Lung microvascular endothelial cell (primary cell): ENCODE measurements around the gene AMPD3. TPM values are rescaled to one million over a fixed set of nuclear protein-coding genes. Genes with fewer than 3 reads are reported as not detected.

Source experiments
- DNase-seq, 2 donors: peaks; one replicate each; pipeline versions ENCODE4 v3.0.0 to v3.0.0-alpha.2; 2010; ENCODE audit warnings: low read depth in 2 of 2
- total RNA-seq: library from RNA; depleted of rRNA; stranded (reverse); fragments of >200 nt; gene quantifications from 2 replicates; pipeline ENCODE4 v1.2.1, GENCODE V29; 2014

Gene AMPD3
- total RNA-seq, 1 donor from 2014 or later = 6.5 TPM

DNA sequence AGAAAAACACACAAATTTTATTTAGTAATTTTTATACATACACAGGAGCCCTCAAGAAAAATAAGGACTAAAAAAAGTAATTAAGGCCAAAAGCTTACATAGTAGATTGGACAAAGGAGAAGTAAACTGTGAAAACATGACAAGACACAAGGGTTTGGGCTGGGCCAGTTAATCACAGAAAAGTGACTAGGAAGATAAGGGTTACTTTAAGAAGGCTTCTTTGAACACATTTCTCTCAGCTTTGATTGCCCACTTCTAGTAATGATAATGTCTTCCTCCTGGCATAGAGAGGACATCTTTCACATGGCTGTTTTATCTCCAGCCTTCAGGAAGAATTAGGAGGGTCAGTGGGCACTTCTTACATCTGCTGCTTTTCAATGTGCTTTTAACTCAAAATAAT lies 82.5 kb downstream of the AMPD3 start:
- DNase-seq = no peak

DNA sequence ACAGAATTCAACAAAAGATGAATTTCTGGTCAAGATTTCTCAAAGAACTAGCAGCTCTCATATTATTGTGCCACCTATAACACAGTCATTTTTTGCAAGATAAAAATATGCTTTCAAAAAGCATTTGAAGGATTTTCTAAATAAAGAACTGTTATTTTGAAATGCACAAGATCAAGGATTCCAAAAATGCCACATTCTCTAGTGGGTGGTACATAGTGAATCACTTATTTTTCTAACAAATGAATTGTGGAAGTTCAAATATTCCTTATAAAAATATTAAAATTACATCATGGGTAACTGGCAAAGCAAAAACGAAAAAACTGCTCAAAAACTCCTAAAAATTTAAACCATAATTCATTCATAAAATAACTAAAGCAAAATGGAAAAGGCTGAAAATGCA lies 83.9 kb downstream of the AMPD3 start:
- no peak for DNase-seq

DNA sequence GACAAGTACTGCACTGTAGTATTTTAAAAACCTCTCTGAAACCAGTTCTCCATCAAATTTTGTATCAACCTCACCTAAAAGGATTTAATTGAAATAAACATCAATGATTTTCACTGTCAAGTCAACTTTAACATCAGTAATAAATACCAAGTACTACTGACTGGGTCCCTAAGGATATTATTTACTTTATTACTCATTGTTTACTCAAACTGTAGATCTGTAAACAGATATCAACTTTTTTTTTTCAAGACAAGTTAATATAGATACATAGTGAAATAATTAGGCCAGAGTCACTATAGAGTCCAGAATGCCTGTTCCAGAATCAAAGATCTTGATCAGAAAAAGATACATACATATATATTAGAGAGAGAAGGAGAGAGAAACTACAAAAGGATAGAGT lies 84.3 kb downstream of the AMPD3 start:
- no peak for DNase-seq

DNA sequence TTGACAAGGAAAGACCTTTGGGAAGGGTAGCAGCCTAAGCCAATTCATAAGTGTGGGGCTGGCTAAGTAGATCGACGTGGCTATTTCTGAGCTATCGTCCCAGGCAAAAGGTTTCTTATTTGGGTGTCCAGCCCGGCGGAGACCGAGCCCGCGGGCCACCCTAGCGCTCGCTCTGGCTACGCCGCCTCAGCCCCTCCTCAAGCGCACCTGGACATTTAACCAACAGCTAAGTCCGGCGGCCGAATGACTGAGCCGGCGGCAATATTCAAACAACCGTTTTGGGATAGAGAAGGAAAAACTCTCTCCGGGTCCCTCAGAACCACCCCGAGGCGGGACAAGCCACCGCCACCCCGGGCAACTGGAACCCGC lies 85.5 kb downstream of the AMPD3 start:
- peak; percentile 43 to 58 for DNase-seq

DNA sequence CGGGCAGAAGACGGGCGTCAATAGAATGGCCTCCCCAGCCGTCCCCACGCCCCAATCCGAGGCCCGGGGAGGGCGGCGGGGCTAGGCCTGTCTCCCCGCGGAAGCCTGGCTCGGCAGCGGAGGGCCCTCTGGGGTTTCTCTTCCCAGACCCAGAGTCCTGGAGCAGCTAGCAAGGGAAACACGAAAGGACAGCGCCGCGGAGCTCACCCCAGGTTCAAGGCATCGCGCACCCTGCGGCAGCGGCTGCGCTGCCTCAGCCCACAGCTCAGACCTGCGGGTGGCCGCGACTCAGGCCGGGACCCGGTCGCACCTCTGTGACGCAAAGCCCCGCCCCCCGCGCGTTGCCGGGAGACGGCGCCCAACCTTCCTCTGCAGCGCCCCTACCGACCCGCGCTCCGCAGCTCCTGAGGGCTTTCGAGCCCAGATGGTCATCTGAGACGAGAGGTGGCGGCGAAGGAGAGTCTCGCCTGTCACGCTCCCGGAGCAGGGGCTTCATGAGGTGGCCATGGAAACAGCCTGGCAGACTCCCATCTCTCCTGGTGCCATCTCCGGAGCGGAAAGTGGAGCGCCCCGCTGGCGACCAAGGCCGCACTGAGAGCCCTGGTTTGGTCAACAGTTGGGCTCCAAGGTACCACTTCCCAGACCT lies 86.0 kb downstream of the AMPD3 start, which contains the start of gene RNF141:
Gene RNF141, minus strand, starts transcription at position 273 of the 646 bp plus-strand sequence. CDS start 7,029 bp downstream, outside the sequence.
- peak; percentile 93 to 95 for DNase-seq

DNA sequence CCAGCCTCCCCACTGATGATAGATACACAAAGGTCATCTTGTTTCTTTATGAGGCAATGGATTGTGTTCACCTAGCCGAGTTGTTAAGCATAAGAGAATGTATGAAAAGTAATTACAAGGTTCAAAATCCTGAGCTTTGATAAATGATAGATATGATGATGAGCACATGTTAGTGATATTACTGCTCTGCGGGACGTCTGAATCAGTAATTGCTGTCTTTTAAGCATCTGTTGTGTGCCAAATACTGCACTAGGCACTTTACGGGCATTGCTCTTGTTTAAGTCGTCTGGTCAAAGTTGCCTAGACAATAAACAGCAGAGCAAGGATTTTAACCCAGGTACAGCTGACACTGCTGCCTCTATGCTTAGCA lies 86.5 kb downstream of the AMPD3 start:
- DNase-seq = no peak

DNA sequence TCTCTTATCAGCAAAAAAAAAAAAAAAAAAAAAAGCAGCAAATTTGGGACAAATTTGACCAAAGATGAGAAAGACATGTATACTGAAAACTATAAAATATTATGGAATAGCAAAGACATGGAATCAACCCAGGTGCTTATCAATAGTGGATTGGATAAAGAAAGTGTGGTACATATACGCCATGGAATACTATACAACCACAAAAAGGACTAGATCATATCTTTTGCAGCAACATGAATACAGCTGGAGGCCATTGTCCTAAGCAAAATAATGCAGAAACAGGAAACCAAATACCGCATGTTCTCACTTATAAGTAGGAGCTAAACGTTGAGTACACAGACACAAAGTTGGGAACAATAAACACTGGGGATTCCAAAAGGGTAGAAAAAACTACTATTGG lies 87.7 kb downstream of the AMPD3 start:
- no peak for DNase-seq

DNA sequence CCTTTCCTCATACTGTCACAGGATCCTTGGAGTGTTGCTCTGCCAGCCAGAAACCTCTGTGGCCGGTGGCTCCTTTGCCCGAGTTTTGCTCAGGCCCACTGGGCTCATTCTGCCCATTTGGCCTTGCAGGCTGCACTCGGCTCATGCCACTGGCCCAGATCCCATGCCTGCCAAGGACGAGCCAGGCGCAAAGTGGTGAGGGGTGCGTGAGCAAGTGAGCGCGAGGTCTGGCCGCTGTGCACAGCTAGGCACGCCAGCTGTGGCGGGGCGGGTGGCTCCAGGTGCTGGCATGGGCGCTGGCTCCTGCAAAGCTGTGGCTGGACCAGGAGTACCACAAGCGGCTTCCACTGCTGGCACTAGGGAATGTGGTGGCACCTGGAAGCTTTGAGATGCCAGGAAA lies 88.7 kb downstream of the AMPD3 start:
- DNase-seq = no peak

DNA sequence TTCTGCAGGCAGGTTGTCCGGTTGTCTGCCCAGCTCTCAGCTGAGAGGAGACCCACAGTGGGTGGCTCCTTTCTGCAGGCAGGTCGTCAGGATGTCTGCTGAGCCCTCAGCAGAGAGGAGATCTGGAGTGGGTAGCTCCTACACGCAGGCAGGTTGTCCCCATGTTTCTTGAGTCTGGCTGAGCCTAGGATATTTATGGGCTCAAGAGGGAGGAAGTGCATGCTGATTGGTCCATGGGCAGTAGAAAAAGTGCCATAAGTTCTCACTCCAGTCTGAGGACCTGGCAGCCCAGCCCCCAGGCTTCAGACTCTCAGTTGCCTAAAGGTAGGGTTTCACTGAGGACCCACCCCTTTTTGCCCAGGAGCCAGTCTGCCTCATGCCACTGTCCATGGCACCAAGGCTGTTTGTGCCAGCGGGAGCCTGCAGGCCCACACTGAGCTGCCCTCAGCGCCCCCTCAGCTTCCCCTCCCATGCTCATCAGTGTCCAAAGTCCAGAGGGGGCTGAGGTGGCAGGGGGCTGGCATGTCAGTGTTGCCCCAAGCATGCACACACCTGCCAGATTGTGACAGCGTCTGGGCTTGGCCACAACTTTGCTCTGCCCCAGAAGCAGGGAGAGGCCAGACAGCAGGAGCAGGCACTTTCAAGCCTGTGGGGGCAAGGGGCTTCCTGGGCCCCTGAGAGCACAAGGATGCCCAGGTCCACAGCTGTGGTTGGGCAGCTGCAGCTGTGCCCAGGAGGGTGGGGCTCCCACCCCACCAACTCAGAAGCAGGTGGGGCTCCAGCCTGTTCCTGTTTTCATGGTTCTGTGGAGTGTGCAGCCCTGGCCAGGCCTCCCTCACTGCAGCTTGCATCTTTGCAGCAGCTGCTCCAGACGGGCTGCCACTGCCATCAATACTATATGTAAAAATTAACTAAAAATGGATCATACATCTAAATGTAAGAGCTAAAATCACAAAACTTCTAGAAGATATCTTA lies 89.7 kb downstream of the AMPD3 start:
- no peak for DNase-seq

DNA sequence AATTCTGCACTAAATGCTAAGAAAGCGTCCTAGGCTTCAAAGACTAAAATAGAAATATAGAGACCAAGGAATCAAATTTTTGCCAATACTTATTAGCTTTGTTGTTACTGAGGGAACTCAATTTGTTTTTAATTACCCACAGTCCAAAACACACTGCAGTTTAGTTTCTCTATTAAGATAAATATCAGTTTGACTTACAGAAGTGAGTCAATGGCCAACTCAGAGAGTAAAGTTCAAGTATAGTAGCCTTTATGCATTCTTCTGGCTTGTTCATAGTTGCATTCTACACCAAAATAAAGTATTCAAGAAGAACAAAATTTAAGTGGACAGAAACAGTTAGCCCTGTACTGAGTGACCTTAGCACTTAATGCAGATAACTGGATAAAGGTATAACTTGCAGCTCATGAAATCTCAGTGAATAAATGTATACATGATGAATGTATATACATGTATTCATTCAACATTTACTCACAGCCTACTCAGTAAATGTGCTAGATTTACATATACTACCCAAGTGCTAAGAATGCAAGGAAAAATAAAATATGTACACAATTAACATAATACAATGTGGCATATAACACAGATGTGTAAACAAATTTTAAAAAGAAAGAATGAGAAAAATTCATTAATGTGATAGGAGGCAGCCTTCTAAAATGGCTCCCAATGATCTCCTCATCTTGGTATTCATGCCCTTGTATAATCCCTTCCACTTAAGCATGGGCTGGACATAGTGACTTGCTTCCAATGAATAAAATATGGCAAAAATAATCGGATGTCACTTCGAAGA lies 95.6 kb downstream of the AMPD3 start:
- DNase-seq = peak in 1 of 2 donors; percentile 72

DNA sequence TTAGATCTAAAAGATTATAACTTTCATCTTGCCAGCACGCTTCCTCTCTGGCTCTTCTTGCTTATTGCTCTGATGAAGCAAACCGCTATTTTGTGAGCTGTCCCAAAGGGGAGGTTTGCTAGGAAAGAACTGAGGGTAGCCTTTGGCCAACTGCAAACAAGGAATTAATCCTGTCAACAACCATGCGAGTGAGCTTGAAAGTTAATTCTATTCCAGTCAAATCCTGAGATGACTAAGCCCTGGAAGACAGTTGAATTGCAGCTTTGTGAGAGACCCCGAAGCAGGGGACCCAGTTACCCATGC lies 96.2 kb downstream of the AMPD3 start:
- DNase-seq = no peak

DNA sequence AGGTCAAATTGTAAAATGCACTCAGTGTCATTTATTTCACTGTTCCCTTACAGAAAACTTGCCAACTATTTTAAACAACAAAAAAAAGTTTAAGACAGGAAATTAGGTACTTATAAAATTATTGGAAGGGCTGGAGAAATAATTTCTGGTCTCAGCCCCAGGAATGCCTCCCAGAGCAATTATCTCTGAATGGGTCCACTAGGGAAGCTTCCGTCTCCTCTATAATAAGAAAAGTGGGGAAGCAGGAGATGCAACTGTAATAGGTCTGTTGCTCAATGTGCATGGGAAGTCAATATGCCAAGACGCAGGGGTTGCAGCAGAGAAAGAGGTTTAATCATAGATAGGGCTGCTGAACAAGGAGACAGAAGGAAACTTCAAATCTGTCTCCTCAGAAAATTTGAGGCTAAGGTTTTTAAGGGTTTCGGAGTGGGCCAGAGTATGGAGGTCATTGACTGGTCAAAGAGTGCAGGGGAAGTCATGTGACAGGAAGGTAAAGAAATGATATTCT lies 96.8 kb downstream of the AMPD3 start:
- no peak for DNase-seq

DNA sequence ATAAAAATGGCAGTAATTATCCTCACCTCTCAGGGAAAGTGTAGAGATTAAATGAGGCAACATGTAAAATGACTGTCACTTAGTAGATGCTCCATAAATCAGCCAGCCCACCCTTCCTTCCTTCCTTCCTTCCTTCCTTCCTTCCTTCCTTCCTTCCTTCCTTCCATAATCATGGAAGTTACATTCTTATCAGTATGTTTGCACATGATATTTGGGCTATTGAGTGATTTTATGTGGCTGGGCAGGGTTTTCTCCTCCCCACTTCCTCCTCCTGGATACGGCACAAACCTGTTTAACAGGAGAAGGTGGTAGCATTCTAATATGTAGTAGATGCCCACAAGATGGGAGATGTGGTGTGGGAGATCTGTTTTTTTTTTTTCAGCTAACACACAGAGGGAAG lies 101.5 kb downstream of the AMPD3 start:
- no peak for DNase-seq

Other genes with a start within 250 kb of the AMPD3 start
- gene SBF2, start 161.0 kb upstream of the AMPD3 start, total RNA-seq = 26.6 and 50.8 TPM in 2 replicates
- gene ADM, start 150.2 kb upstream of the AMPD3 start, total RNA-seq = 167 and 785 TPM in 2 replicates
- gene RNF141, start 85.9 kb downstream of the AMPD3 start, total RNA-seq = 41.2 and 49.0 TPM in 2 replicates
- gene LYVE1, start 113.4 kb downstream of the AMPD3 start, total RNA-seq = 101 and 140 TPM in 2 replicates
- 0.44 and 0.79 TPM in 2 replicates for gene IRAG1, start 238.5 kb downstream of the AMPD3 start, total RNA-seq